Endodermal cell (in vitro differentiated cells): Measurements from ENCODE around the gene TRPC4. TPM values are rescaled to one million over a fixed set of nuclear protein-coding genes. Genes with fewer than 3 reads are reported as not detected.
A peak's percentile ranks its signal among the peaks of the same experiment; 100 is the strongest.

Source experiments
- DNase-seq: peaks from one replicate; pipeline ENCODE4 v3.0.0-alpha.2; 2017
- H3K27ac ChIP-seq: 2 replicates; pipeline ENCODE4 v1.5.1; 2013; ENCODE audit warnings: mild to moderate bottlenecking, low read depth, low read length, moderate library complexity
- H3K27me3 ChIP-seq: 2 replicates; pipeline ENCODE4 v1.6.1; 2013; ENCODE audit warnings: mild to moderate bottlenecking, low read length, moderate library complexity; ENCODE audit not compliant: insufficient read depth, control insufficient read depth, poor library complexity, severe bottlenecking
- H3K36me3 ChIP-seq: 2 replicates; pipeline ENCODE4 v1.7.0; 2013; ENCODE audit warnings: mild to moderate bottlenecking, low read length, moderate library complexity; ENCODE audit not compliant: control insufficient read depth, insufficient read depth
- H3K4me1 ChIP-seq: one replicate; pipeline ENCODE4 v1.7.0; 2013; ENCODE audit warnings: low read length; ENCODE audit not compliant: control insufficient read depth, insufficient read depth
- H3K4me3 ChIP-seq: 2 replicates; pipeline ENCODE4 v1.5.1; 2013; ENCODE audit warnings: mild to moderate bottlenecking, low read length, moderate library complexity
- H3K9ac ChIP-seq: 2 replicates; pipeline ENCODE4 v1.6.1; 2013; ENCODE audit warnings: mild to moderate bottlenecking, low read length, moderate library complexity; ENCODE audit not compliant: poor library complexity, severe bottlenecking; ENCODE audit errors: extremely low read depth
- H3K9me3 ChIP-seq: 2 replicates; pipeline ENCODE4 v1.6.1; 2013; ENCODE audit warnings: mild to moderate bottlenecking, low read length, moderate library complexity; ENCODE audit not compliant: control insufficient read depth
- H3K27ac Mint-ChIP-seq: 2 replicates; pipeline ENCODE4 v1.8.0; 2020; ENCODE audit warnings: mixed read lengths
- H3K27me3 Mint-ChIP-seq: 2 replicates; pipeline ENCODE4 v1.8.0; 2021; ENCODE audit warnings: mild to moderate bottlenecking, mixed read lengths; ENCODE audit not compliant: insufficient read depth
- H3K36me3 Mint-ChIP-seq: 2 replicates; pipeline ENCODE4 v1.8.0; 2020; ENCODE audit warnings: low read depth, mixed read lengths
- H3K4me1 Mint-ChIP-seq: 2 replicates; pipeline ENCODE4 v1.8.0; 2020; ENCODE audit warnings: mixed read lengths
- H3K4me3 Mint-ChIP-seq: 2 replicates; pipeline ENCODE4 v1.8.0; 2020; ENCODE audit warnings: mild to moderate bottlenecking, moderate library complexity, mixed read lengths
- H3K9me3 Mint-ChIP-seq: 2 replicates; pipeline ENCODE4 v1.8.0; 2020; ENCODE audit warnings: mild to moderate bottlenecking, mixed read lengths
- CTCF ChIP-seq: fragments of 200-600 bp; sonication (generic); conservative IDR thresholded peaks from 2 replicates; pipeline ENCODE4 v1.5.0; 2021; ENCODE audit warnings: antibody characterized with exemption, mild to moderate bottlenecking
- WGBS, 2 experiments: methylation state at CpG; one replicate each; pipeline versions ENCODE4 v1.1.5 to v1.1.7; 2013; ENCODE audit warnings: missing lambda C conversion rate in 2 of 2, mixed read lengths in 1 of 2; ENCODE audit not compliant: insufficient coverage in 1 of 2, insufficient read length in 1 of 2; 5-methylcytosine and 5-hydroxymethylcytosine counted together
- total RNA-seq, 2 donors: library from RNA; stranded (reverse); fragmentation: NEBNext Ultra II Directional in 1 of 2; extraction: Animal tissue kit (Norgen Biotek cat#: 25700) in 1 of 2; gene quantifications; 2 replicates in 1 of 2; 3 replicates in 1 of 2; pipeline ENCODE4 v1.2.1, GENCODE V29; 2021

Gene TRPC4
- total RNA-seq, 2 donors from 2014 or later = 22.5 to 28.5 TPM

GRCh38 chr13:37741536-37741935 is 128.0 kb downstream of the TRPC4 start:
- Mint-ChIP-seq H3K36me3 (peaks cover 11% of the 10 kb centered on the region), H3K9me3 (no peaks in the 10 kb centered on the region), H3K27me3 (no peaks in the 10 kb centered on the region), H3K4me3 (no peak overlapping the region), H3K27ac (no peak overlapping the region), H3K4me1 (peaks cover 9% of the 10 kb centered on the region)
- Histone ChIP-seq H3K36me3 (no peaks in the 10 kb centered on the region), H3K9ac (no peak overlapping the region), H3K4me1 (peaks cover 3% of the 10 kb centered on the region), H3K4me3 (no peak overlapping the region), H3K9me3 (no peaks in the 10 kb centered on the region), H3K27ac (peak overlapping the region; percentile 57), H3K27me3 (no peaks in the 10 kb centered on the region)
- 88 to 93% methylated on average over 6 of the region's 7 CpGs for WGBS, 2 experiments
- DNase-seq = no peak
- no peak for TF ChIP-seq CTCF

GRCh38 chr13:37736045-37736444 is 133.5 kb downstream of the TRPC4 start:
- Mint-ChIP-seq H3K27me3 (no peaks in the 10 kb centered on the region), H3K9me3 (no peaks in the 10 kb centered on the region), H3K27ac (no peak overlapping the region), H3K4me1 (peaks cover 15% of the 10 kb centered on the region), H3K4me3 (no peak overlapping the region), H3K36me3 (no peaks in the 10 kb centered on the region)
- Histone ChIP-seq H3K9ac (no peak overlapping the region), H3K36me3 (no peaks in the 10 kb centered on the region), H3K4me1 (peaks cover 3% of the 10 kb centered on the region), H3K4me3 (no peak overlapping the region), H3K9me3 (no peaks in the 10 kb centered on the region), H3K27ac (peak overlapping the region; percentile 61), H3K27me3 (no peaks in the 10 kb centered on the region)
- no peak for DNase-seq
- no peak for TF ChIP-seq CTCF
- 66 to 96% methylated on average over 2 to 3 of the region's 3 CpGs for WGBS, 2 experiments

GRCh38 chr13:37735293-37735692 is 134.3 kb downstream of the TRPC4 start:
- Histone ChIP-seq H3K36me3 (no peaks in the 10 kb centered on the region), H3K27ac (no peak overlapping the region), H3K9ac (no peak overlapping the region), H3K4me3 (no peak overlapping the region), H3K27me3 (no peaks in the 10 kb centered on the region), H3K4me1 (no peaks in the 10 kb centered on the region), H3K9me3 (no peaks in the 10 kb centered on the region)
- Mint-ChIP-seq H3K27ac (no peak overlapping the region), H3K9me3 (no peaks in the 10 kb centered on the region), H3K36me3 (no peaks in the 10 kb centered on the region), H3K4me1 (peaks cover 10% of the 10 kb centered on the region), H3K27me3 (no peaks in the 10 kb centered on the region), H3K4me3 (no peak overlapping the region)
- no peak for TF ChIP-seq CTCF
- 94% methylated on average over 4 of the region's 4 CpGs; no CpG with 5 or more reads in 1 of the 2 experiments for WGBS, 2 experiments
- no peak for DNase-seq
